ENCODE data around the gene PARD3.
A peak's percentile ranks its signal among the peaks of the same experiment; 100 is the strongest.

PARD3 gene

DNA sequence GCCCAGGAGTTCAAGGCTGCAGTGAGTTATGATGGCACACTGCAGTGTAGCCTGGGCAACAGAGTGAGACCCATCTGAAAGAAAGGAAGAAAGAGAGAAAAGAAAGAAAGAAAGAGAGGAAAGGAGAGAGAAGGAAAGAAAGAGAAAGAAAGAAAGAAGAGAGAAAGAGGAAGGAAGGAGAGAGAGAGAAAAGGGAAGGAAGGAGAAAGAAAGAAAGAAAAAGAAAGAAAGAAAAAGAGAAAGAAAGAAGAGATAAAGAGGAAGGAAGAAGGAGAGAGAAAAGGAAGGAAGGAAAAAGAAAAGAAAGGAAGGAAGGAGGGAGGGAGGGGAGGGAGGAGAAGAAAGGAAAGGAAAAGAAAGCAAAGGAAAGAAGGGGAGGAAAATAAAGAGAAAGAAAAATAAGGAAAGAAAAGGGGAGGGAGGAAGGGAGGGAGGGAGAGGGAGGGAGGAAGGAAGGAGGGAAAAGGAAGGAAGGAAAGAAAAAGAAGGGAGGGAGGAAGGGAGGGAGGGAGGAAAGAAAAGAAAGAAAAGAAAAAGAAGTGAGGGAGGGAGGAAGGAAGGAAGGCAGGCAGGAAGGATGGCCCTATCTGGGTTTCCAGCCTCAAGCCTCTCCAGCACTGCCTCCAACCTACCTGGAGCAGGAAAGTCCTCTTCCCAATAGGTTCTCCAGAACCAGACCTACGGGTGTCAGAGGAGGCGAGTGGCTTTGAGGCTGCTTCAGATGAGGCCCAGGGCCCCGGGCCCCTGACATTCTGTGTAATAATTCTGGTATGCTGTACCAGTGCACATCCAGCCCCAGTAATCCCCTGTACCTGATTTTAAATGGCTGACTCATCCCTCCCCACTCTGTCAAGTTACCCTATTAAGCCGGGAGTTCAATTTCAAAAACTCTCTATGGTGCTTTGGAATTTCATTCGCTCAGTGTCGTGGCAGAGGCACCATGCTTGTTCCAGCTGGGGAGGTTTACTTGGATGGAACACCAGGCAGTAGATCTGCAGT lies 6.8 kb upstream of the PARD3 start:
- no peak for DNase-seq

DNA sequence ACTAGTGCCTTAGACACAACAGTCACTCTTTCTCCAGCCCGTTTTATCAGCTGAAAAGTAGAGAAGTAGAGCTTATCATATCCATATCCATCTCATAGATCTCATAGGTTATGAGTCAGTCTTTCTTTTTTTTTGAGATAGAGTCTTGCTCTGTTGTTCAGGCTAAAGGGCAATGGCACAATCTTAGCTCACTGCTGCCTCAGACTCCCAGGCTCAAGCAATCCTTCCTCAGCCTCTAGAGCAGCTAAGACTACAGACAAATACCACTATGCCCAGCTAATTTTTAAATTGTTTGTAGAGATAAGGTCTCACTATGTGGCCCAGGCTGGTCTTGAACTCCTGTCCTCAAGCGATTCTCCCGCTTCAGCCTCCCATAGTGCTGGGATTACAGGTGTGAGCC lies 2.5 kb upstream of the PARD3 start:
- DNase-seq: no peak

DNA sequence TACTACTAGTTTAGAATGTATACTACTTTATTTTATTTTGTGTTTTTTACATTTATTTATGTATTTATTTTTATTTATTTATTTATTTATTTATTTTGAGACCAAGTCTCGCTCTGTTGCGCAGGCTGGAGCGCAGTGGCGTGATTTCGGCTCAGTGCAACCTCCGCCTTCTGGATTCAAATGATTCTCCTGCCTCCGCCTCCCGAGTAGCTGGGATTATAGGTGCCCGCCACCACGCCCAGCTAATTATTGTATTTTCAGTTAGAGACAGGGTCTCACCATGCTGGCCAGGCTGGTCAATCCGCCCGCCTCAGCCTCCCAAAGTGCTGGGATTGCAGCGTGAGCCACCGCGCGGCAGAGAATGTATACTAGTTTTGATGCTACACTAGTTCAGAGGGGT lies 2.0 kb upstream of the PARD3 start:
- DNase-seq: no peak

DNA sequence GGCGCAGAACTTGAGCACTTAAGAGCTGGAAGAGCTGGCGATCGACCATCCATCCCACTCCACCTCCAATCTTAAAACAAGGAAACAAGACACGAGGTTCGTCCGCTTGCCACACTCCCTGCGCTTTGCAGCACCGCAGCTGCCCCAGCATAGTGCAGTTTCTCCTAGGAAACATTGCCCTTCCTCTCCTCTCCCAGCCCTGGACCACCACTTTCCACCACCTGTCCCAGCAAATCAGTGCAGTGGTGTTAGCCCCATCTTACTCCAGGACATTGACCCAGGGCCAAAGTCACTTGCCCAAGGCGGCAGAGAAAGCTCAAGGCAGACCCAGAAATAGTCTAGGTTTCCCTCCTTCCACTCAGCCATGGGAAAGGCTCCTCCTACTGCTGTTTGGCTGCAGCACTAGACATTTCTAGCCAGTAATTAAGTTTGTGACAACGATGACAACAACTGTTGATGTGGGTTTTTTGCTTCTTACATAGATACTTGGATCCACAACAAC lies 1.5 kb upstream of the PARD3 start:
- no peak for DNase-seq

DNA sequence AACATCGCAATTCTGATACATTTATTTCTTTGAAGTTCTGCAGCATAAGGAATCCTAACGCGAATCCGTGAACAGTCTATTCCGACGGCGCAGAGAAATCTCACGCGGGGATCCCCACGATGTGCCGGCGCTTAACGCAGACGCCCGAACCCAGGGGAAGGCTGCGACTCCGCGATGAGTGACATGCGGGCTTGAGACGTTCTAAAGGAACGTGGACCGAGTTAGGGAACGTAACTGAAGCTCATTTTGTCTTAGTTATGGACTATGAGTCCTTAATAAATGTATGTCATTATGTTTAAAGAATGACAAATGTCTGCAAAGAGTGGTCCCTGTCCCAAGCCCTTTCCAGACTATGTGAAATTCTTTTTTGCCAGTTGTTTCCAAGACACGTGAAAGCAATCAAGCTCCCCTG lies 995 bp upstream of the PARD3 start:
- no peak for DNase-seq

DNA sequence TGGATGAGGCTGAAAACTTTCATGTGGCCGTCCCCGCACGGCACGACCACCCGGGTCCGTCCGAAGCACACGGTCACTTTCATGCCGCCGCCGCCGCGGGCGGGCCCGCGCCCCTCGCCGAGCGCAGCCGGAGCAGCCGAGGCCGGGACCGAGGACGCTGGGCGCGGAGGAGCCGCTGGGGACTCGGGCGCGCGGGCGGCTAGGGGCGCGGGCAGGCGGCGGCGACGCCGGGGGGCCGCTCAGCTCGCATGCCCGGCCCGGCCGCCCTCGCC lies 247 bp downstream of the PARD3 start:
- DNase-seq: no peak

DNA sequence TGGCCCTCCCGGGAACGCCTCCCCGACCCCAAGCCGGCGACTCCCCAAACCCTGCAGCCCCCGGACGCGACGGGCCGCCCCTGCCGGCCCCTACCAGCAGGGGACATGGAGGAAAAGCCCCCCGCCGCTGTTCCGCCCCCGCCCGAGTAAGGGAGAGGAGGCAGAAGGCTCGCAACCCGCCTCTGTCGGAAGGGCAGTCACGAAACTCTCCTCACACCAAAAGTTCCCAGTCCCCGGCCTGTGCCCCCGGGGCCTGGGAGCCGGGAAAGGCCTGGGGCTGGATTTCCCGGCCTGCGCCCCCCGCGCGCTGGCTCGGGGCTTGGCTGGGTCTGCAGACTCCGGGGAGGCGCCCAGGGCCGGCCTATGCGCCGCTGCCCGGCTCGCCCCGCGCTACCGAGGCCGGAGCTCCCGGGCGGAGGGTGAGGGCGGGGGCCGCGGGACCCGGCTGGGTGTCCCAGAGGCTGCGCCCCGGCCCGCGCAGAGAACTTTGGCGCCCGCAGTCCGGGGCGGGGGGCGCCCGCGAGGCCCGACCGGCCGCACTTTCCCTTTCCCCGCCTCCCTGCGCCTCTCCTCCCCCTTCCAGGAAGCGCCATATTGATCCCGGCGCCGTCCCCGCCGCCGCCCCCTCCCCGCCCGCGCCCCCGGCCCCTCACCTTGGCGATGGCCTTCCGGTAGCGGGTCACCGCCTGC lies 728 bp downstream of the PARD3 start:
- no peak for DNase-seq

DNA sequence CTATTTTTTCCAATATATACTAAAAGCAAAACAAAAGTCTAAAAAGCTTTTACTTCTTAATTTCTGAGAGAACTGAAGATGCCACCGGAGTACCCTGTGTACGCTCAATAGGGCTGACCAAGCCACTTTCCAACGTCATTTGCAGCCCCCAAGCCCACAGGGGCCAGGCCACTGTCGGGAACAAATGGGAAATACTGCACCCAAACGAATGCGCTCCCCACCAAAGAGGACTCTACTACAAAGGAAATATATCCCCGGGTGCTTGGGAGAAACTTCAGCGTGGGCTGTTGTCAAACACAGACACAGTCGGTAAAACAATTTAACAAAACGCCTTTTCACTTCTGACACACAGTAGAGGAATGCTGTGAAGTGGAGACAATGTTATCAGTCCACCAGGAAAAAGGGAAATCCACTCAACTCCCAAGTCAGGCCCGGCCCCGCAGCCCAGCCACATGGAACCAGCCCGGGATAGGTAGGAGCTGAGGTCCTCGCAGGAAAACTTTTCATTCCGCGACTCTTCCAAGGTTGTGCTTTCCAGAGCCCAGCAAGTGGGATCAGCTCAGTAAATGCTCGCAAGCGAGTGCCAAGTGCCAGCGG lies 1.4 kb downstream of the PARD3 start:
- DNase-seq: no peak

DNA sequence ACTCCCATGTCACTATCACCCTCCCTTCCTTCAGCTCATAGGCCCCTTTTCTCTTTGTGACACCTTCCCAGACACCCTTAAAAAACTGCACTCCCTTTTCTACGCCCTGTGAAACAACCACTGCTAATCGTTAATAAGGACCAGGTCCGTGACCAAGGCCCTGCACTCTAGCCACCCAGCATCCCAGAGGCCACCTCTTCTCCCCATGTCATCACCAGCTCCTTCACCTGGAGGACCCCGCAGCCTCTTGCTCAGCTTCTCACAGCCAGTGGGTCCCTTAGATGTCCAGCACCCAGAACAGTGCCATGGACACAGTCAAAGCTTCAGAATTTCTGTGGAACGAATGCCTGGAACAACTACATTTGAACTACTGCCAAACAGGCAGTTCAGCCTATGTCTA lies 2.3 kb downstream of the PARD3 start:
- no peak for DNase-seq

DNA sequence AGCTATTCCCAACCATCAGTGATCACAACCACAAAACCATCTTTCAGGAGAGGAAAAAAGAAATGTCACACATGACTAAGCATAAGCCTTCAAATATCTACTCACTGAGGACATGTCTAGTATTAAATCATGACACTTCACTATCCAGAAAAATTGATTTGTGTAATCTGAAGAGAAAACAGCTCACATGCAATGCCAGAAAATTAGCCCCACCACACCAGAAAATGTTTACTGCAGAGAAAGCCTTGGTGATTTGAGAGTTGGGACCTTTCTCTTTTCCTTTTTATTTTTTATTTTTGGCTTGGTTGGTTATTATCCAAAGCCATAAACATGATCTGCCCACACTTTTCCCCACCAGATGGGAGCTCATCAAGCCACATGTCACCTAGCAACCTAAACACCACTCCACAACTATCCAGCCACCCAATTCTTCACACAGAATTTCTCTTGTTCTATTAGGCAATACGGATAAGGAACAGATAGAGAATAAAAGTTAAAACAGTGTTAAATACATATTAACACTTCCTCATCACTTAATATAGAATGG lies 3.1 kb downstream of the PARD3 start:
- no peak for DNase-seq

DNA sequence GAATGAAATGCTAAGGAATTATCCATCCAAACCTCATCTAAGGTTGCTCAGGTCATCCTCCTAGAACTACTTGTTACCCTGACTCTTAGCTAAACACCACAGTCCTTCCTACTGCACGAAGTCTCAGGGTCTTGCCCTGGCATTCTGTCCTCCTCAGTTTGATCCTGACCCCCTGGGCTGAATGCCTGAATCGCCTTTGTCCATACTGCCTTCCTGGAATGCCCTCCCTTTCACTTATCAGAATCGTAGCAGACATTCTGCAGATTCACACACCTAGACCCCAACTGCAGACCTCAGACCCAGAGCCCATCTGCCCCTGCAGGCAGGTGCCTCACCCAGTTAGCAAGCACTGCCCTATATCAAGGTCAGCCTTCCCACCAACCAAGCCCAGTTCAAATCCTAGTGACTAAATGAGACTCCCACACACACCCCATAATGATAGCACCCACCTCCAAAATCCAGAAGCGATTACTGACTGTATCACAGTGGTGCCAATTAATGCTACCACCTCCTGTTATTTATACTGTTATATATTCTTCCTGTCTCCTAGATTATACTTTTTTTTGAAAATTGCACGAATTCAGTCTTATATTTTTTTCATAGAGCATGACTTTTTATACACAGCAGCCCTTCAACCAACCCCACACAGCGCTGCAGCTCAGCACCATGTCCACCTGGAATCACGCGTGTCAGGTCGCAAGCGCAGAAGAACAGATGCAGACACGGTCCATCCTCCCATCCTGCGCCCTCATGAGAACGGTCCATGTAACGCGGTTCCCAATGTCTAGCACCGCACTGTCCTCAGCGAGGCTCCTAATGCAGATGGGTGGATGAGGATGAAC lies 3.7 kb downstream of the PARD3 start:
- DNase-seq: no peak

DNA sequence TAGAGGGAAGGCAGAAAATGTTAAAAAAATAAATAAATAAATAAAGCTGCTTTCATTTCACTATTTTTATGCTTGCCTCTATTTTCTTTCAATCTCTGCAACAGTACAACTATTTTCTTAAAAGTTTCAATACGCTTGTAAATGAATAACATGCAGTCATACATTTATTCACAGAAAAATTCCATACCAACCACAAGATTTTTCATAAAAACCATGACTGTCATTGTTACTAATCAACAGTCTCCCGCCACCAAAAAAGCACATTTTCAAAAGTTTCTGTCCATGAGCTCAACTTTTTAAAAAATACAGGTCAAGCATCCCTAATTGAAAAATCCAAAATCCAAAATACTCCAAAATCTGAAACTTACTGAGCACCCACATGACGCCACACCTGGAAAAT lies 5.3 kb downstream of the PARD3 start:
- DNase-seq: no peak

DNA sequence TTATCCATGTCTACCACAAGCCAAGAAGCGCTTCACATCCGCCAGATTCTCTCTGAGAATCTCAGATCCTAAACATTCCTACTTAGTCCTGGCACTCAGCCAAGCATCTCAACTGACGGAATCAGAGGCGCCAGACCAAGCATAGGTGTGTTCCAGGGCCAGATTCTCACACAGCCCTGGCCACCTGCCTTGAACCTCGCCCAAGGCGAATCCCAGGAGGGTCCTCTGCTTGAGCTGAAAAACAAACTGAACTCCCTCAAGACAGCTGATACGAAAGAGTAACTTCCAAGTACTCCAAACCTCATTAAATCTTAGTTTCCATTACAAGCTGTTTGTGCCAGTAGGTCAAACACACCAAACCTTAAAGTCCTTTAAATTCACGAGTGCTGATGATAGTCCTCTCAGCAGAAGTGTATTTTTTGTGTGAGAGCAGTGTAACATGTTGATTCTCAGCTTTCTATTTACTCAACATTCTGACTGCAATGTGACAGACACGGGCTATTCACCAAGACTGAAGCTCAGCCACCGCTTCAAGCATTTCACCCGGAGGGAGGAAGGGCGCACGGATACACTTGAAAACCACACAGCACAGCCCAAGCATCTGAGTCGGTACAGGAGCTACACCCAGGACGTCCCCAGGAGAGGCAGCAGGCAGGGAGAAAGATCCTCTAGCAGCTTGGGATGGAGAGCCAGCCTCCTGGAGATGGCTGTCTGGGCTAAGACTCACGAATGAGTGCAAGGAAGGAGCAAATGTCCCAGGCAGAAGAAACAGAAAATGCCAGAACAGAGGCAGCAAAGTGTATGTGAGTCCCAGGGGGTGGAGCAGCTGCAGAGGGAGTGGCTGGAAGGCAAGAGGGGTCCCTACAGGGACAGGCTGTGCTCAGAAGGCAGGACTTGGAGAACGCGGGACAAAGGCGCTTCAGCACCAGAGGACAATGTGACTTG lies 6.0 kb downstream of the PARD3 start:
- peak; percentile 83 for DNase-seq

DNA sequence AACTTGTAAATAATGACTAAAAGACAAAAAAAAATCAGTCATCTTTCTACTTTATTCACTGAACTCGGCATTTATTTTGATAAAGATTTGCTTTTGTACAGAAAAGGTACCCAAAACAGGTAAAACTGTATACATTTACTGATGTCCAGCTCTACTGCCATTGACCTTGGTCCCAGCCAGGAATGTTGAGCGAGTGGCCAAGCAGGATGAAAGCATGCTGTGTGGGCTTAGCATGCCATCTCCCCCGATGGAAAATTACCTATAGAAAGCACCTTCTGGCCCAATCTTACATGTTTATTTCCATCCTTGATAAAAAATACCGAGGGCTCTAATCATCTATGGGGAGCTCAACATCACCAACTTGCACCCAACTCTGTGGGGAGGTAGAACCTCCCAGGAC lies 6.8 kb downstream of the PARD3 start:
- no peak for DNase-seq

DNA sequence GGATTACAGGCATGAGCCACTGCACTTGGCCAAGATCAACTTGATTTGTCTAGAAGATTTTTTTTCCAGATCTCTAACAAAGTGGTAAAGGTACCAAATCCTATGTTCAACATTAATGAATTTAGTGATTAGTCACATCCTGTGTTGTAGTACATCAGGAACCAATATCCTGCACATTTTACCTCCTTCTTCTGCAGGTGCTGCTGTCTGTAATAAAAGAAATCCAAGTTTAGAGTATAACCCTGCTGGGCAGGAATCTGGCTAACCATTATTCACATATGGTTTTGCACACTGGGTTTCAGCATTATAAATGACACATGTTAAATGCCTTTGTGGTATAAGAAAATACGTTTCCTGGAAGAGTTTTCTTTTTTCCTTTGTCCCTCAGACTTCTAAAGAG lies 10.8 kb downstream of the PARD3 start:
- no peak for DNase-seq

DNA sequence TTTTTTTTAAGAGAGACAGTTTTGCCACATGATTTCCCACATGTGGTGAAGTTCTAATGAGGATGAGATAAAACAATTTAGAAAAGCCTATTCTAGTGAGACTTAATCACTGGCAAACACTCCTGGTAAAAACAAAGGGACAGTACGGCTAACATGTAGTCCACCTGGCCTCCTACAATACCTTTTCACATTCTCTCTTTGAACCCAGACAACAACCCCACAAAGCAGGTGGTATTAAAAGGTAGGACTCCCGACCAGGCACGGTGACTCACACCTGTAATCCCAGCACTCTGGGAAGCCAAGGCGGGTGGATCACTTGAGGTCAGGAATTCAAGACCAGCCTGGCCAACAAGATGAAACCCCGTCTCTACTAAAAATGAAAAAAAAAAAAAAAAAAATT lies 12.4 kb downstream of the PARD3 start:
- no peak for DNase-seq

DNA sequence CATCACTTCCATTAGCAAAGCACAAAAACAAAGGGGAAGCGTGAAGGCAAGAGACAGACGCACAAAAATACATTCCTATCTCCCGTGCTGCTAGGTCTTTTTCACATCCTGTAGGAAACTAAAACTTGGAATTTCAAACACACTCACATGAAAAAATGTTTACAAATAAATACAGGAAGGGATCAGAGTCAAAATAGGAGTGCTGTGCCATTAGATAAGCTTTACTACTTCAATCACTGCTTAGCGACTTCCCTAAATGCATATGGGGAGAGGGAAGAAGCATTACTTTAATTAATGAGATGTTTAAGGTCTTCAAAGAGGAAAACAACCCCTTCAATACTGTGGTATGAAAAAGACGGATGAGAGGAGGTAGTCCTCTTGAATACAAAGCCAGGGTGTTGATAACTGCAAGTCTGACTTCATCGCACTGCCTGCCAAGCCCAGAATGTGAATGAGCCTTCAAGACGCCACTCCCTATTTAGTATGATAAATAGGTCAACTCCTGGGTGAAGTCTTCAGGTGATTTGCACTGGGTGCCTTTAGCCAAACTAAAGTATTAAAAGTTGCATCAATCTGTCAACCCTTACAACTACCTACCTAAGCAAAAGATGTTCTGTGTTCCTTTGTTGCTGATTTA lies 13.9 kb downstream of the PARD3 start:
- DNase-seq: no peak

DNA sequence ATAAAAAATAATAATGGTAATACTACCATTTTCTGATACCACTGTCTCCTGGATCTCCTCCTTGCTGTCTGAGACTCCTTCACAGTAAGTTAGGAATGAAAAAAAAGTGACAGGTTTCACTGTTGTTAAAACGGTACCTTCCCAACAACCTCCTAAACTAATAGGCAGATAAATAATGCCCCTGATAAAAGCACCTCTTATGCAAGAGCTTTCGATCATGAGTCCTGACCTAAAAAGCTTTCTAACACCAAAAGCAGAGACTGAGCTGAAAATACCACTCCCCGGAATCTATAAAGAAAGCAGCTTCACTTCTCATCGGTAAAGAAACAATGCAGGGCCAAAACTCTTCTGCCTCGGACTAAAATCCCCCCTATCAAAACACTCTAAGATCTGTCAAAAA lies 14.5 kb downstream of the PARD3 start:
- no peak for DNase-seq

DNA sequence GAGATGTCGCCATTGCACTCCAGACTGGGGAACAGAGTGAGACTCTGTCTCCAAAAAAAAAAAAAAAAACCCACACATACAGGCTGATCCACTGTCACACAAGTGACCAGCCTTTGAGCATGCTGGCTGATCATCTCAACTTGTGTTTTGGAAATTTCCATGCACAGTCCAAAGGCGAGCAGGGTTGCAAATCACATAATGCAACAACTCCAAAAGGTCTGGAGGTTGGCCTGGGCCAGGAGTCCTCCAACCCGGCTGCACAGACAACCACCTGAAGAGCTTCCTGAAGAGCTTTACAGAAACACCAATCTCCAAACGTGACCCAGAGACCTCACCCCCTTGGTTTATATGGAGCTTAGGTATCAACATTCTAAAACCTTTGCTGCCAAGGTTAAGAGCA lies 16.4 kb downstream of the PARD3 start:
- DNase-seq: no peak

DNA sequence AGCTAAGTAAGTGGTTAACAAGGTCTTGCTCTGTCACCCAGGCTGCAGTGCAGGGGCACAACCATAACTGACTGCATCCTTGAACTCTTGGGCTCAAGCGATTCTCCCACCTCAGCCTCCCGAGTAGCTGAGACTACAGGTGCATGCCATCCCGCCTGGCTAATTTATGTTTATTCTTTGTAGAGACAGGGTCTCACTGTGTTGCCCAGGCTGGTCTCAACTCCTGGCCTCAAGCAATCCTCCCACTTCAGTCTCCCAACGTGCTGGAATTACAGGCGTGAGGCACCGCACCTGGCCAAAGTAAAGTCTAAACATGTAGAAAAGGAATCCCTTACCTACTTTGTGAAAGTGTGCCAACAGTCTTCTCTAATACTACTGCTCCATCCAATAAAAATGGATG lies 17.9 kb downstream of the PARD3 start:
- DNase-seq: no peak

DNA sequence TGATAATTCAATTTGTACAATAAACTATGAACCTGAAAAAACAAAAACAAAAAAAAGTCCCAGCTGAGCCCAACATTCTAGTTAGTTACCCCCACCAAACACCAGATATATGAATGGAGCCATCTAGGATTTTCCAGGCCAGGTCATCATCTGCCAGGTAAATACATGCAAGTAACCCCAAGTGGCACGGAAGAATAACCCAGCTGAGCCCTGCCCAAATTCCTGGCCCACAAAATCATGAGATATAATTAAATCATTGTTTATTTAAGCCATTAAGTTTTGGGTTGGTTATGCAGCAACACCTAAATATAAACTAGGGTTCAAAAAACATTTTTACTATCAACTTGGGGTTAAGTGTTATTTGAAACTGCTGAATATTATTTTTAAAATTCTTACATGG lies 19.0 kb downstream of the PARD3 start:
- no peak for DNase-seq
